ENCODE results near the gene CUEDC1.

Gene CUEDC1

DNA sequence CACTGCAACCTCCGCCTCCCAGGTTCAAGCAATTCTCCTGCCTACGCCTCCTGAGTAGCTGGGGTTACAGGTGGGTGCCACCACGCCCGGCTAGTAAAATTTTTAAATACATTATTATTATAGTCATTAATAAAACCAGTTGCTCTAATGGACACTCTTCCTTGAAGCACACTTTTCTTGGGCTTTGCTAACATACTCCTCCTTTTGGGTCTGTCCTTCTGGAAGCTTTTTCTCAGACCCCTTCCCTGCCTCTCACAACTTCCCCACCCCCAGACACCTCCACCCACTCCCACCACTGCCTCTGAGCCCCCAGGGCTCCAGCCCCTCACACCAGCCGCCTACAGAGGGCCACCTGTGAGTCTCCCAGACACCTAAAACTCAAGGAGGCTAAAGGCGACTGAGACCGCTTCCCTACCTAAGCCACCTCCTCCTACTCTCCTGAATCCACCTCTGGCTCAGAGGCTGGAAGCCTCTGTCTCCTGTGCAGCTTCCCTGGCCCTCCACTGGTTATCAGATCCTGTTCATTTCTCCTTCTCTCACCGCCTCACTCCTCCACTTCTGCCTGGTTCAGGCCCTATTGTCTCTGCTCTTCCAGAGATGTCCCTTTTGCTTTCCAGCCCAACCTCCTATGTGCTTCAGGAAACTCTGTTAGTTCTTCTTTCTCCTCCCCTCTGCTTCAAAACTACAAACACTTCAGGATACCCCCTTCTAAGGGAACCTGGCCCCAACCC is 2.1 kb upstream of the CUEDC1 start:
- DNase-seq: no peak

DNA sequence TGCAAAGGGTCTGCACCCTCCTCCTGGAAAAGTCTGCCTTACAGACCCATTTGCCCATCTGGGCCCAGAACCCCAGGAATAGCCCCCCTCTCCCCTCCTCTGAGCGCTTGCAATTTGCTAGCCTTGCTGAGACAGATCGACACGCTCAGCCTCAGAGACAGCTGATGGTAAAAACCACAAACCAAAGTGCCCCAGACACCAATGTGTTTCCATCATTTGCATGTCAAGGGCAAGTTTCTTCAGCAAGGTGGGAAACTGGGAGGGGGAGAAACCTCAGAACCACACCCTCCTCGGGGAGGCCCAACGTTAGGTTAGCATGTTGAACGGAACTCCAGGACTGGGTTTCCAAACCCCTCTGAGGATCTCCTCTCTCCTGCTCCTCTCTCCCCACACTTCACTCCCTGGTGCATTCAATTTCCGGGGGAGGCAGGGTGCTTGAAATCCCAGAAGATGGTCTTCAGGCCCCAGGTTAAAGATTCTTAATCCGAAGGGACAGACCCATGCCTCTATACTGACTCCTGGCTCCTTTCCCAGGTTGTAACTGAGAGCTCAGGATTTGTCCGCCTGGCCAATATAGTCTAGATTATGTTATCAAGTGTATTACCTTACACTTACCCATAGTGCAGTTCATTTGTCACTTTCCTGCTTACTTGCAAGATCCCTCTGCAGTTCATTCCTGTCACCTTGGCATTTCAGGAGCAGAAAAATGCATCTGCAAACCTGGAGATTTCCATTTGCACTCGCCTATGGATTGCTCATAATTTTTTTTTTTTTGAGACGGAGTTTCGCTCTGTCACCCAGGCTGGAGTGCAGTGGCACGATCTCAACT is 1.3 kb upstream of the CUEDC1 start:
- peak; percentile 36 for DNase-seq

DNA sequence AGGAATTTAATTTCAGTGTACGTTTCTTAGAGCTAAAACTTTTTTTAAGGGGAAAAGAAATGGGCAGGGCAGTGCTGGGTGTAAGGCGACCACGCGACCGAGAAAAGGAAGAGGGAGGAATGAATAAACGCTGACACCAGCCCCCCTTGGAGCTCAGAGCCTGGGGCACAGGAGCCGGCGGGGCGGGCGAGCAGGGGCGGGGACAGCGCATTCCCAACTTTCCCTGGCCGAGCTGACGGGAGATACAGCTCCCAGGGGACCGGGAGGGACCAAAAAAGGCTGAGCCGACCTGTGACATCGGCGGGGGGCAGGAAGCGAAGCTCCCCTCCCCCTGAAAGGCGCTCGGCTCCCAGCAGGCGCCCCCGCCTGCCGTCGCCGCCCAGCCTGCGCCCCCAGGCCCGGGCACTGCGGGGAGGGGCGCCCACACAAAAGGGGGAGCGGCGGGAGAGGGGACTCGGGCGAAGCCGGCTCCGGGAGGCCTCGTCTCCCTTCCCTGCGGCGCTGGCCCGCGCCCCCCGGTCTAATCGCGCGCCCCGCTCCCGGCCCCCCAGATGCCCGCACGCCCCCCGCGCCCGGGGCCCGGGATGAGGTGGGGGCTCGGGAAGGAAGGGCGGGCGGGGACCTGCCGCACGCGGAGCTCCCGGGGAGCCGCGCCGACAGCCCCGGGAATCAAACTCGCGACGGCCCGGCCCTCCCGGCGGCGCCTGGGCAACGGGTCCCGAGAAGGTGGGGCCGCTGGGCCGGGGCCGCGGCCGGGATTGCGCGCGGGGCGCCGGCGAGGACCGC is 622 bp downstream of the CUEDC1 start:
- no peak for DNase-seq

DNA sequence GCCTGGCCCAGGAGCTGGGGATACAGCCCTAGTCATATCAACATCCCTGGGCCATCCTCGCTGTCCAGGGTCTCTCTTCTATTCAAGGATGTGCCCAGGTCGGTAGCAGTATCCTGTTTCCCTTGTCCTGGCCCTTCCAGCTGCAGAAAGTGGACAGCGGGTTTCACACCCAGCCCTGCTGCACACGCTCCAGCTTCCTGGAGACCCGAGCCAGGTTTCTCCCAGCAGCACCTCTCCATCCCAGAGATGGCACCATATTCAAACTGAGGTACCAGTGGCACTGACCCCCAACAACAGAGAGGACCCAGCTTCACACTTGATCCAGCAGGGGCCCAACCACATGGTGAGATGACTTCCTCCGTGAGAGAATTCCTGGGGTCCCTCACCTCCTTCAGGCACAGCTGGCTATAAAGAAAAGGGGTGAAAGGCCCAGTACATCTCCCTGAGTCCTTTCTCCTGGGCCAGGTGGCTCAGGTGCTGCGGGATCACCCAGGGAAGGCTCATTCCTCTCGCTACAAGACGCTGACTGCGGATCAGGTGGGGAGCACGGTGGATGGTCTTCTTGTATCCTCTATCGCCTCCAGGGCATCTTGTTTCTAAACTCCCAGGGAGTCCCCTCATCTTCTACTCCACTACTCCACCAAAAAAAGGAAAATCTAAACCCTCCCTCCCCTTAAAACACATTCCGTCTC is 1.4 kb downstream of the CUEDC1 start:
- no peak for DNase-seq

DNA sequence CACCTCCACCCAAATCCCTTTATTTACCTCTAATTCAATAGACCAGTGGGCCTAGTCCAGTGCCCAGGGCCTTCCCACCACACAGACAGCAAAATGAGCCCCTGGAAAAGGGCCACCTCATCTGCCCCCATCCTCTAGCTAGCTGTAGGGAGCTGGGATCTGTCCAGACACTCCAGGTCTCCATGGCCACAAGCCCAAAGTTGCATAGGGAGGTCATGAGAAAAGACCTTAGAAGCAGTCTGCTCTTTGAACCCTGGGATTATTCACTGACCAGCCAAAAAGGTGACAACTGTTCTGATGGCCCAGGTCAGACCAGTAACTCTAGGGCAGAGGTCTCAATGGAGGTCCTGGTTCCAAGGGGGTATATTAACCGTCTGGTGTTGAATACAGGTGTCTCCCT is 2.0 kb downstream of the CUEDC1 start:
- no peak for DNase-seq

DNA sequence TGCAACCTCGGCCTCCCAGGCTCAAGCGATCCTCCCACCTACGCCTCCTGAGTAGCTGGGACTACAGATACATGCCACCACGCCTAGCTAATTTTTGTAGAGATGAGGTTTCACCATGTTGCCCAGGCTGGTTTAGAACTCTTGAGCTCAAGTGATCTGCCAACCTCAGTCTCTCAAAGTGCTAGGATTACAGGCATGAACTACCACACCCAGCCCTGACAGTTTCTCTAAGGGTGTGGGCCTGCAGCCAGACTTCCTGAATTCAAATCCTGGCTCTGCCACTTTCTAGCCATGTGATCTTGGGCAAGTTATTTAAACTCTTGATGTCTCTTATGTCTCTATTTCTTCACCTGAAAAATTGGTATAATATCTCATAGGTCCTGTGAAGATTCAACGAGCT is 5.6 kb downstream of the CUEDC1 start:
- DNase-seq: no peak

DNA sequence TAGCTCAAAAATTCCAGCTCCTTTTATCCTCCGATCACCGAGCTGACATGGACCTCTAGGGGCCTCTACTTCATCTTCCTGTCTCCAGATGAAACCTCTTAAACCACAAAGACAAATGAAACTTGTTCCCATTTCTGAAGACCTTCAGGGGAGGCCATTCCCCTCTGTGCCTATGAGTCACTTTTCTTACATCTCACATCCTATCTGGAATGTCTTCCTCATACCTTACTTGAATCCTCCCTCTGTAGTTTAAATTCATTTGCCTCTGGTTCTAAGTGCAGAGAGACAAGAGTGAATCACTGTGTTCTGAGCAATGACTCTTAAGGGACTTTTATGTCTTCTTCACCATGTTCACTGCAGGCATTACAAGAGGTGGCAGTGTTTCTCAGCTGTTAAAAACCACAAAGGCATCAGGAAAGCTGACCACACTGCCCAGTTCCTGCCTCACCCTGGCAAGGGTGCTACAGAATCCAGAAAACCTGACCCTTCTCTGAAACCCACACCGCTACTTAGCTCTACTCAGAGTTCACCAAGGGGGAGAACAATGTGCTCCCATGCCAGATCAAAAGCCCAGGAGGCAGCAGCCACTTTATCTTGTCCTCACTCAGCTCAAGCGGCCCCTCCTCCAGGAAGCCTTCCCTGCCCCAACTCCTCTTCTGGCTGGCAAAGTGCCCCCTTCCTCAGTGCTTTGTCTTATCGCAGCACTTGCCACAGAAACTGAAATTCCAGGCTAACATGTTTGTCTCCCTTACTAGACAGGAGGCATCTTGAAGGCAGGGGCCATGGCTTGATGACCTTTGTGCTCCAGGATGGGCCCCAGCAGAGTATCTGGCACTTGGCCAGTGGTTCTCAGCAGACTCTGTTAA is 6.4 kb downstream of the CUEDC1 start:
- DNase-seq: no peak

DNA sequence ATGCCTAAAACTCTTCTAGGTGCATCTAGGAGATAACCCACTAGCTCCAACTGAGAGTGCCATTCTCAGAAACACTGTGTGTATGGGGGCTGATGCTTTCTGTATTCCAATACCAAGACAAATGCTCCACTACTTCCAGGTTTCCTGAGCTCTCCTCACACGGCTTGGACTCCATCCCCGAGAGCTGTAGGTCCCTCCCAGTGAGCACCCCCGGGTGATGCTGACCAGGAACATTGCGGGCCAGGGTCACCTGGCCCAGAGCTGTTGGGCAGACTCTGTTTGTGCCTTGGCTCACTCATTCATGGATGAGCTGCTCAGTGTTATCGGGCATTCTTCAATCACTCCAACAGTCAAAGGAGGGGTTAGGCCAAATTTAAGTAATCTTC is 7.0 kb downstream of the CUEDC1 start:
- no peak for DNase-seq

DNA sequence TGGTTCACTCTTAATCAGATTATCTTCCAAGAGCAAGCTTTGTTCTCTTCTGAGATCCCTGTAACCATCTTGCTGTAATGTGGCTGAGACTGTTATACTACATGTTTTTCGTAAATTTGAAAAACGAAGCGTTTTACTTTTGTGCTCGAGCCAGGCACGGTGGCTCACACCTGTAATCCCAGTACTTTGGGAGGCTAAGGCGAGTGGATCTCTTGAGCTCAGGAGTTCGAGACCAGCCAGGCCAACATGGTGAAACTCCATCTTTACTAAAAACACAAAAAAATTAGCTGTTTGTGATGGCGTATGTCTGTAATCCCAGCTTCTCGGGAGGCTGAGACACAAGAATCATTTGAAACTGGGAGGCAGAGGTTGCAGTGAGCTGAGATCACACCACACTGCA is 7.8 kb downstream of the CUEDC1 start:
- DNase-seq: no peak

DNA sequence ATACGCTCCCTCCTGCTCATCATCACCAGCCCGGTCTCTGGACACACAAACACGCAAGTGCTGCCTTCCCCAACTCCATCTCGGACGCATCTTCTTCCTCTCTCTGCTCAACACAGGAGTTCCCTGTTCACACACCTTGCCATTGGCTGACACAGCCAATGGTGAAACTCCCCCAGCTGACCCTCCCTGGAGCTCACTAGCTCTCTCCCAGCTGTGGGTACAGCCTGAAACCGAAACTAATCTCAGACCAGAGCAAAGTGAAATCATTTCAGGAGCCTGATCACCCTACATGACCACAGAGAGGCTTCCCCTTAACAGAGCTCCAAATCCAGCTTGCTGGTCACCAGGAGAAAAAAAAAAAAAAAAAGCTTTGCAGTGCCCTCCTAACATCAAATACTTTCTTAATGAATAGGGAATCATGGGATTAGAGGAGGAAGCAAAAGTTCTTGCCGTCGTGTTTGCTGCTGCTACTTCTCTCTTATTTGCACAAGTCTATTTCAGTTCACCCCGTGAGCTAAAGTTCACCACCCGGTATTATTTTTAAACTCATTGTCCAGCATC is 8.3 kb downstream of the CUEDC1 start:
- peak; percentile 28 for DNase-seq

DNA sequence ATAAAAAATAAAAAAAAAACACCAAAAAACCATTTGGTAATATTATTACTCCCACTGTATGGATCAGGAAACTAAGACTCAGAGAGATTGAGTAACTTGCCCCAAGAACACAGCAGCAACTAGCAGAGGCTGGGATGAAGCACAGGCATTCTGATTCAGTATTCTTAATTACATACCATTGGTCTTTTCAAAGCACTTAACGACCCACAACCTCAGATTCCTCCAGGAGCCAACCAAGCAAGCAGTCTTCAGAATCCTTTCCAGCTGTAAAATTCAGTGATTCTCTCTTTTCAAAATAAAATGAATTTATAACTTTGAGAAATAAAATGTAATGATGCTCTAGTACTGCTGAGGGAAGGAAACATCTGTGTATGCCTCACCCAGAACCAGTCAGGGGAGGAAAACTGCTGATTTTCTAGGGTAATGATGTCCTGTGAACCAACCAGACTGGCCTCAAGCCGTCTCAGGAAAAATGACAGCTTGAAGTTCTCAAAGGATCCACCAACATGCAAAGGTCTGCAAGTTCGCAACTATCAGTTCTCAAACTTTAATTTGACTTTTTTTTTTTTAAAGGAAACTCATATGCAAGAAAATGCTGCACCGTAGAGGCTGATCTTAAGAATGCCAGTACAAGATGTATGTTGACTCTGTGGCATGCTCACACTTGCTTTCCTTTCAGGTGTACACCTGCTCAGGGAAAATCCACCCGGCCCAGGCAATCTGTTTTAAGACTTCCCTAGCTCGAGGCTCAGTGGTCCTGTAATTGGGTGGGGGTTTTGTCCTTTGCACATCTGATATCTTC is 9.0 kb downstream of the CUEDC1 start:
- no peak for DNase-seq

DNA sequence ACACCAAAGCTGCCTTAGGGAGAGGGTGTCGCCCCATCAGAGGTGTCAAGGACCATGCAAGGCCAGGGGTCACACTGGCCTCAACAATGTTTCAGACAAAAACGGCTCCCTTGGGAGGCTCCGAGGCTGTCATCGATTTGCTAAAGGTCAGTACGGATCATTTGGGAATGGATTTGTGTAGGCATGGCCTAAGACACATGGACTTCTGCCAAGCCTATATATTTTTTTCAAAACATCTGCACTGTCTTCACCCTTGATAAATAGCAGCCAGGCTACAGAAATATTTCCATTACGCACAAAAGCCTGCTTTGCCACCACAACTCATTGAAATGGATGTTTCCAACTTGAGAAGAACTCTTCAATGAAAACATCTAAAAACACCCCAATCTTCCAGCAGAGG is 10.3 kb downstream of the CUEDC1 start:
- no peak for DNase-seq

DNA sequence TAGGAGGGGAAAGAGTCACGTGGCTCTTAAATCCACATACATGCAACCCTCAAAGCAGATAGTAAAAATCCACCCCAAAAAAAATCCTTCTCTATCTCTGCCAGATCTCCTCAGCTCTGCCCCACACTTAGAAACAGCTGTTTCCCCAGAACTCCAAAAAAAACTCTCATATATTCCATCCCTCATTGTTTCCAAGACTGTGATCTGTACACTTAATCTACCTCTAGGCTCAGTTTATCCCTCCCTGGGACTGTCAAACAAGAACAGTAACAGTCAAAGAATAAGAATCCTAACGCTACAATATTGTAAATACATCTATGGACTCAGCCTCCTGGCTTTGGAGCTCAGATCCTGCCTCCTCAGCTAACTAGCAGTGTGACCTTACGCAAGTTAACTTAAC is 11.6 kb downstream of the CUEDC1 start:
- no peak for DNase-seq

DNA sequence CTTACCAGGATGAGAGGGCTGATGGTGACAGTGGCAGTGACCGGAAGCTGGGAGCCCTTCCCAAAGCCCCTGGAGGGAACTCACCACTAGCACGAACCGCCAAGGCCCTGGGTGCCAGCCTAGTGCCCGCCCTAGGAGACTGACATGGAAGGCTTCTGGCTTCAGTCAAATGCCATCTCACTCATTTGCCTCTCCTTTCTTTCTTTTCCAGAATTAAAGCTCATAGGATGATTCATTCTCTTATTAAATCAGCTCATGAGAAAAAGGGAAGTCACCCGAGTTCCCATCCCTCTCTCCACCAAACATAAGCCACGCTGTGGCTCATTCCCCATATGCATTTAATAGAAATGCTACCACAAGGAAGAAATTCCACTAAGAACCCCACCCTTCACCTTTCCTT is 12.1 kb downstream of the CUEDC1 start:
- no peak for DNase-seq

DNA sequence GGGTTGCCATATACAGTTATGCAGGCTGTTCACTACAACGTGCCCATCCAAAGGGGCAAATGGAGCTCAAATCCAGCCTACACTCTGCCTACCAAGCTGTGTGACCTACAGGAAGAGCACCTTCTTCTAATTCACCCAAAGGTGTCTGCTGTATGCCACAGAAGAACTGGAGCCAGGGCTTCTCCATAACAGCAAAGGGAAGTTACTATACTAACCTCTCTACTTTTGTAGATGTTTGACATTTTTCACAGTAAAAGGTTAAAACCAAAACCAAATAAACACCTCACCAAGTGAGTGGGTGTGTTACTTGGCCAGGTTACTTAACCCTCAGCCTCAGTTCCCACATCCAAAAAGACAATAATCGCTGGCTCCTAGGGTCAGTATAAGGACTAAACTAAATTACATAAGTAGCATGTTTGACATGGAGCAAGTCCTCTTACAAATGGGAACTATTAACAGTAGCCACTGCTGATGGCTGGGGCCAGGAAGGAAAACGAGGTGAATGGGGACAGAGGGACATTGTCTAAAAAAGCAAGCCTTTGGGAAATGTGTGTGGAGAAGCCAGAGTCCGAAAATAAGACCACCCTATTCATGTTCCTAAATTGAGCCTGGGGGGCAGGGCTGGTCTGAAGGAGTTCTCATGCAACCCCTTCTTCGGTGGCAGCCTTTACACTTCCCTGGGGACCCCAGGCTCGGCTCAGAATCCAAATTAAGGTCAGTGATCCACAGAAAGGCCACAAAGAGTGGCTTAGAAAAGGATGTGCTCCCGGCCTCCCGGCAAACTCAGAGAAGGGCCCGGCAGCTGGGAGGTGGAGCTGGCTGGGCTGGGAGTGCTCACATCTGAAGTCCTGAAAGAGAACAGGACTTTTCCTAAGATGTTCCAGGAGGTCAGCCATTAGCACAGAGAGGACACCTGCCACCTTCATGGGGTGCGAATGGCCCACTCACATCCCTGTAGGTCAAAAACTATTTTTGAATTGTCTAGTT is 13.5 kb downstream of the CUEDC1 start:
- no peak for DNase-seq

DNA sequence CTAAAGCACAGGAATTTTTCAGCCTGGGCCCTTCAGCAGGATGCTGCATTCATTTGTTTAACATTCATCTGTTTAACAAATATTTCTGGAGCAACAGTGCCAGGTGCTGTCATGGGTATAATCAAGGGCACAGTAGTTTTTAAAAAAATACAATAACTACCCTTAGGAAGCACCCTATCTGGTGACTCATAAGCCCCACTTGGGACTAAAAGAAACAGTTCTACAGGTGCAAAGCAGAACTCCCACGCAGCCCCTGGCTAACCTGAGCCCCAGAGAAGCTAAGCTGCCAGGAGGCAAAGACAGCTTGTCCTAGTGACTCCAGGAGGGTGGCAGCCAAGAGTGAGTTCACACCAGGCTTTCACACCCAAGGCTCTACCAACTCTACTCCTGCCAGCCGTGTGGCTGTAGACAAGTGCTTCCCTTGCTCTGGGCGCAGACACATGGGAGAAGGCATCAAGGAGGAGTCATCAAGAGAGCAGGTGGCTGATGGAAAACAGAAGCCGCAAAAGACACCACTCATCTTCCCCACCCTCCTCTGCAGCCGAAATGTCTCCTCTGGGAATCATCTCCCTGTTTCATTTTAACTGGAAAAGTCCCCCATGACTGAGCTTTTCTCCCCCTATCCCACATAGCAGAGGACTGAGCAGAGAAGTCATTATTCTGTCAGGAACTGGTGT is 14.4 kb downstream of the CUEDC1 start:
- no peak for DNase-seq

DNA sequence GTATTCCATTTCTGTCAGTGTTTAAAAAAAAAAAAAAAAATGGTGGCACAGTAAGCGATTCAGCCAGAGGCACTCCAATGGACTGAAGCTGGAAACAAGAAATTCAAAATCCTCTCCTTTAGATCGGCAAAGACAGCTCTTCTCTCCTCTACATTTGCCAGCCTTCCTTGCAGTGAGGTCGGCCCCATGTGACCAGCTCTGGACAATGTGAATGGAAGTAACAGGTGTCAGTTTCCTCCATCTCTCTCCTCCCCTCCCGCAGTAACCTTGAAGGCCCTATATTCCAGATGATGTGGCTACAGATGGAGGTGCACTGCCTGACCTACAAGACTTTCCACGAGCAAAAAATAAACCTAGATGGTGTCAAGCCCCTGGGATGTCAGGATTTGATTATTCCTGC is 15.0 kb downstream of the CUEDC1 start:
- DNase-seq: no peak

DNA sequence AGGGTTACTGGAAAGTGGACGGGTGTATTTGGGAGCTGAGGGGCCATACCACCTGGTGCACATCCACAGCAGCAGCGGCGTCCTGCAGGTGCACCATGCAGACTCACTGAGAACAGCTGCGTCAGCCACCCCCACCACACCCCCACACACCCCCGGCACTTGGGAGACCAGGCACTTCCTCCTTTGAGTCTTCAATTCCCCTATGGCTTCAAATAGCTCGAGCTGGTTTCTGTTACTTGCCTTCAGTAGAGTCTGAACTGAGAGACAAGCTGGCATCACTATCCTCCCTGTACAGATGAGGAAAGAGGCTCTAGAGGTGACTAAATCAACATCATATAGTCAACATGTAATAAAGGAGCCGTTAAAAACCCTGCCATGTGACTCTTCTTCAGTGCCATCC is 15.4 kb downstream of the CUEDC1 start:
- peak; percentile 27 for DNase-seq

DNA sequence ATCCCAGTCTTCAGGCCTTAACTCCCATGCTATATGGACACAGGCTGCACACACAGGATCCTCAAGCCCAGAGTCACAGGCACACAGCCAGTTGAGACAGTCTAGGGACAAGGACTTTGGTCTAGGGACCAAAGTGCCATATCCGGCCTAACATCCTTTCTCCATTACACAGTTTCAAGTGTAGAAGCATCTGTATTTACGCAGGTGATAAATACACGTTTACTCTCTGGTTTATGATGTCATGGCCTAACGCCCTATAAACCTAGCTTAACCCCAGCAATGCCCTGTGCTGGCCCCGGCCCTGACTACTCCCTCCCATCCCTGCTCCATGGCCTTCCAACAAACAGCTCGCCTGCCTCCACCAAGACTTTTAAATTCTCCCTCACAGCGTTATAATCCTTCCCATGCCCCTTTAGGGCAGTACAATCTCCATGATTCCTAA is 17.1 kb downstream of the CUEDC1 start:
- no peak for DNase-seq
